Measurements from ENCODE around the gene ELOVL1. TPM values are rescaled to one million over a fixed set of nuclear protein-coding genes. Genes with fewer than 3 reads are reported as not detected.

Gene ELOVL1
- polyA plus RNA-seq, 1 donor = 68.7 TPM

DNA sequence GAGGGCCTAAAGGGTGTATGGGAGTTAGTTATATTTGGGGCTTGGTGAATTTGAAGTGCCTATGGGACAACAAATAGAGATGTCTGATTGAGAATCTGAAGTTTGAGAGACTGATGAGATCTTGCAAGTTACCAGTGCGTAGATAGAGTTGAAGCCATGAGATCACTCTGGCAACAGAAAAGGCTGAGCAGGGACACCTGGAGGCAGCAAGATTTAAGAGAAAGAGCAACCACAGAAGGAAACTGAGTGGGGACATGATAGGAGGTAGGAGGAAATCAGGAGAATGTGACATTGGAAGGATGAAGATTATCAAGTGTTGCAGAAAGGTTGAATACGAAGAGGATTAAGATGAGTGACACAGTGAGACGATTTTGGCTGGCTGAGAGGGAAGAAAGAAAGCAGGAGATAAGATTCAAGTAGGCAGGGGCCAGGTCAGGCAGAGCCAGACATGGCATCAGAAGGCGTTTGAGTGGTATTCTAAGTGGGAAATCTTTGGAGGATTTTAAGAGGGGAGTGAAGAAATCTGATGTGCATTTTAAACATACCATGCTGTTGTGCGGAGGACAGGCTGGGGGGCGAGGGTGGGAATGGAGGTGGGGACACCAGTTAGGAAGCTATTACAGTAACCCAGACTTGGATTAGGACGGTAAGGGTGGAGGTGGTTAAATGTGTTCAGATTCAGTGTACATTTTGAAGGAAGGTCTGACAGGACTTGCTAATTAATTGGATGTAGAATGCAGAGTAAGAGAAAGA lies 33.2 kb downstream of the ELOVL1 start:
- no peak overlapping the region for H3K27ac ChIP-seq (ENCODE audit: low read length)
- H3K36me3 ChIP-seq (ENCODE audit: control insufficient read depth, insufficient read depth, low read length) = no peaks in the 10 kb centered on the region
- peaks cover 6% of the 10 kb centered on the region for H3K4me1 ChIP-seq (ENCODE audit: control insufficient read depth, insufficient read depth, low read length)
- no peak for DNase-seq
- H3K4me3 ChIP-seq (ENCODE audit: low read length) = no peak overlapping the region
- WGBS (ENCODE audit: insufficient coverage, low lambda C conversion rate) = 89% methylated on average over 4 of the region's 7 CpGs
- H3K27me3 ChIP-seq (ENCODE audit: control insufficient read depth, insufficient read depth, low read length) = no peaks in the 10 kb centered on the region
- no peaks in the 10 kb centered on the region for H3K9me3 ChIP-seq (ENCODE audit: control insufficient read depth, low read depth, low read length)

DNA sequence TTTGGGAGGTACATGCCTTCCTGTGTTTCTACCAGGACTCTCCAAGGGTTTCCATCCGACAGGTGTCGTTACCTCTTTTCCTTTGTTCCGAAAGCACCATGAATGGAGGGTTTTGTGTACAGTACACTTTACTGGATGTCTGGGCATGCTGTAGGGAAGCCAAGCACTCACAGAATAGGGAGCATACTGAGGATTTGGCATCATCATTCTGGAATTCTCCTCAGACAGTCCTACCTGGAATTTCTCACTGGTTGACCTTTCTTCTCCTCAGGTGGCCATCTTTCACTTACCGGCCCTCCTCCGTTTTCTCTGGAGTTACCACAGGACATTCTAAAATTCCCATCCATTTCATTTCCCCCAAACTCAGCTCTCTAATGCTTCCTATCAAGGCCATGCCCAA lies 36.1 kb downstream of the ELOVL1 start:
- peaks cover 6% of the 10 kb centered on the region for H3K4me1 ChIP-seq (ENCODE audit: control insufficient read depth, insufficient read depth, low read length)
- H3K4me3 ChIP-seq (ENCODE audit: low read length) = no peak overlapping the region
- H3K36me3 ChIP-seq (ENCODE audit: control insufficient read depth, insufficient read depth, low read length) = no peaks in the 10 kb centered on the region
- H3K27ac ChIP-seq (ENCODE audit: low read length) = no peak overlapping the region
- DNase-seq = no peak
- H3K9me3 ChIP-seq (ENCODE audit: control insufficient read depth, low read depth, low read length) = no peaks in the 10 kb centered on the region
- 100% methylated on average over 1 of the region's 5 CpGs for WGBS (ENCODE audit: insufficient coverage, low lambda C conversion rate)
- H3K27me3 ChIP-seq (ENCODE audit: control insufficient read depth, insufficient read depth, low read length) = no peaks in the 10 kb centered on the region

DNA sequence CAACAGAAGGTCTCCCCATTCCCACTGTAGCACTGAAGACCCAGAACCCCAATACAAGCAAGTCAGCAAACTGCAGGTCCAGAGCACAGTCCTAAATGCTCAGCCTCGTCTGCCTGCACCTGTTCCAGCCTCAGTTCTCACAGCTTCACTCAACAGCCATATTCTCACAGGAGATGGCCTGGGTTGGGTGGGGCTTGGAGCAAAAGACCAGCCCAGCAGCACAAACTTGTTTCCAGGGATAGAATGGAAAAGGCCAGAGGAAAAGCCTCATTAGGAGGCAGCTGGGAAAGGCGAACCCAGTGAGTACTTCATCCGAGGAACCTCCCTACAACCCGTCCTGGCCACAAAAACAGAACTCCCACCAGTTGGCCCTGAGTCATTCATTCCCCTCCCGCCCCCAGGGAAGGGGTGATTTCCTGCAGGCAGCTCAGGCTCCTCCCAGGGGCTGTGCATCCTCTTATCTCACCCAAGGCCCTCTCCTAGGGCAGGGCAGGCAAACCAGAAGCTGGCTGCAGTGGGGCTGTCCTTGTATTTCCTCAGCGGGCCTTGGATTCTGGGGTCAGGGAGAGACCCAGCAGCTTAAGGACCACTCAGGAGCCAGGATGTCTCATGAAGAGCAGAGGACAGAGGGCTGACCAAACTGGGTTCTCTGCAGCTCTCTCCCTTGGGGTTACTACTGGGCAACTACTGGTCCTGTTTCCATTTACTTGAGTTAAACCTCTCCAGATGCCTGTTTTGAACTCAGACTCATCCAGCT lies 37.6 kb downstream of the ELOVL1 start:
- Histone ChIP-seq H3K4me3 (ENCODE audit: low read length) (no peak overlapping the region), H3K27ac (ENCODE audit: low read length) (no peak overlapping the region), H3K4me1 (ENCODE audit: control insufficient read depth, insufficient read depth, low read length) (peaks cover 6% of the 10 kb centered on the region), H3K36me3 (ENCODE audit: control insufficient read depth, insufficient read depth, low read length) (no peaks in the 10 kb centered on the region), H3K27me3 (ENCODE audit: control insufficient read depth, insufficient read depth, low read length) (no peaks in the 10 kb centered on the region), H3K9me3 (ENCODE audit: control insufficient read depth, low read depth, low read length) (peaks cover 6% of the 10 kb centered on the region)
- no CpG with 5 or more reads among the region's 6 CpGs for WGBS (ENCODE audit: insufficient coverage, low lambda C conversion rate)
- peak in 1 of 2 donors; percentile 52 for DNase-seq

DNA sequence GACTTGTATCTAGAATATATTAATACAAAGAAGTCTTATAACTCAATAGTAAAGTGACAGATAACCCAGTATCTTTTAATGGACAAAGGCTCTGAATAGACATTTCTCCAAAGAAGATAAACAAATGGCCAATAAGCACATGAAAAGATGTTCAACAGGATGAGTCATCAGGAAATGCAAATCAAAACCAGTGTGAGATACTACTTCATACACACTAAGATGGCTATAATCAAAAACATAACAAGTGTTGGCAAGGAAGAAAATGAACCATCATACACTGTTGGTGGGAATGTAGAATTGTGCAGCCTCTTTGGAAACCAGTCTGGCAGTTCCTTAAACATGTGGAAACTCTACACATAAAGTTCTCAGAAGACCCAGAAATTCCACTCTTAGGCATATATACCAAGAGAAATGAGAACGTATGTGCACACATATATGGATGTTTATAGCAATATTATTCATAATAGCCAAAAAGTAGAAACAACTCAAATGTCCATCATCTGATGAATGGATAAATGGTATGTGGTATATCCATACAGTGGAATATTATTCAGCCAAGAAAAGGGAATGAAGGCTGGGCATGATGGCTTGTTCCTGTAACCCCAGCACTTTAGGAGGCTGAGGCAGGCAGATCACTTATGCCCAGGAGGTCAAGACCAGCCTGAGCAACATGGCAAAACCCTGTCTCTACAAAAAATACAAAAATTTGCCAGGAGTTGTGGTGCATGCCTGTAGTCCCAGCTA lies 40.1 kb downstream of the ELOVL1 start:
- Histone ChIP-seq H3K36me3 (ENCODE audit: control insufficient read depth, insufficient read depth, low read length) (no peaks in the 10 kb centered on the region), H3K27me3 (ENCODE audit: control insufficient read depth, insufficient read depth, low read length) (no peaks in the 10 kb centered on the region), H3K4me1 (ENCODE audit: control insufficient read depth, insufficient read depth, low read length) (peaks cover 6% of the 10 kb centered on the region), H3K9me3 (ENCODE audit: control insufficient read depth, low read depth, low read length) (peaks cover 8% of the 10 kb centered on the region), H3K4me3 (ENCODE audit: low read length) (no peak overlapping the region), H3K27ac (ENCODE audit: low read length) (no peak overlapping the region)
- no peak for DNase-seq
- no CpG with 5 or more reads among the region's 1 CpG for WGBS (ENCODE audit: insufficient coverage, low lambda C conversion rate)

DNA sequence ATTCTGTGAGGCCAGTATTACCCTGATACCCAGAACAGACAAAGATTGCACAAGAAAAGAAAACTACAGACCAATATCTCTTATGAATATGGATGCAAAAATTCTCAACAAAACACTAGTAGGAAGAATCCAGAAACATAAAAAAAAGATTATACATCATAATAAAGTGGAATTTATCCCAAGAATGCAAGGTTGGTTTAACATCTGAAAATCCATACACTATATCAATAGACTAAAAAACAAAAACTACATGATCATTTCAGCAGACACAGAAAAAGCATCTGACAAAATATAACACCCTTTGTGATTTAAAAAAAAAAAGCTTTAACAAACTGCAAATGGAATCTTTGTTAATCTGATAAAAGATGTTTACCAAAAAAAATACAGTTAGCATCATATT lies 42.4 kb downstream of the ELOVL1 start:
- Histone ChIP-seq H3K27me3 (ENCODE audit: control insufficient read depth, insufficient read depth, low read length) (no peaks in the 10 kb centered on the region), H3K4me3 (ENCODE audit: low read length) (no peak overlapping the region), H3K9me3 (ENCODE audit: control insufficient read depth, low read depth, low read length) (peaks cover 8% of the 10 kb centered on the region), H3K27ac (ENCODE audit: low read length) (no peak overlapping the region), H3K4me1 (ENCODE audit: control insufficient read depth, insufficient read depth, low read length) (peaks cover 5% of the 10 kb centered on the region), H3K36me3 (ENCODE audit: control insufficient read depth, insufficient read depth, low read length) (no peaks in the 10 kb centered on the region)
- no peak for DNase-seq

DNA sequence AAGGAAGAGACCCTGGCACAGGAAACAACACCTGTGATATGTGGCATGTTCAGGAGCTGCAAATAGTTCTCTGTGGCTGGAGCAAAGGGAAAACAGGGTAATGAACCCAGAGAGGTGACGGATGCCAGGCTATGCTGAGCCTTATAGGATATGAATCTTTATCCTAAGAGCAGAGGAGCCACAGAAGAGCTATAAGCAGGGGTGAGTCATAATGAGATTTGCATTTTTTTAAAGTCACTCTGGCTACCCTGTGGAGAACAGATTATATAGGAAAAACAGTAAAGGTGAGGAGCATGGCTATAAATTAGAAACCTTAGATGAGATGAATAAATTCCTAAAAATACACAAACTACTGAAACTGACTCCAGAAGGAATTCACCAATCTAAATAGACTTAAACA lies 43.0 kb downstream of the ELOVL1 start:
- no CpG with 5 or more reads among the region's 1 CpG for WGBS (ENCODE audit: insufficient coverage, low lambda C conversion rate)
- H3K27me3 ChIP-seq (ENCODE audit: control insufficient read depth, insufficient read depth, low read length) = no peaks in the 10 kb centered on the region
- H3K9me3 ChIP-seq (ENCODE audit: control insufficient read depth, low read depth, low read length) = peaks cover 8% of the 10 kb centered on the region
- H3K4me1 ChIP-seq (ENCODE audit: control insufficient read depth, insufficient read depth, low read length) = no peaks in the 10 kb centered on the region
- no peak for DNase-seq
- no peak overlapping the region for H3K4me3 ChIP-seq (ENCODE audit: low read length)
- H3K27ac ChIP-seq (ENCODE audit: low read length) = no peak overlapping the region
- H3K36me3 ChIP-seq (ENCODE audit: control insufficient read depth, insufficient read depth, low read length) = no peaks in the 10 kb centered on the region

DNA sequence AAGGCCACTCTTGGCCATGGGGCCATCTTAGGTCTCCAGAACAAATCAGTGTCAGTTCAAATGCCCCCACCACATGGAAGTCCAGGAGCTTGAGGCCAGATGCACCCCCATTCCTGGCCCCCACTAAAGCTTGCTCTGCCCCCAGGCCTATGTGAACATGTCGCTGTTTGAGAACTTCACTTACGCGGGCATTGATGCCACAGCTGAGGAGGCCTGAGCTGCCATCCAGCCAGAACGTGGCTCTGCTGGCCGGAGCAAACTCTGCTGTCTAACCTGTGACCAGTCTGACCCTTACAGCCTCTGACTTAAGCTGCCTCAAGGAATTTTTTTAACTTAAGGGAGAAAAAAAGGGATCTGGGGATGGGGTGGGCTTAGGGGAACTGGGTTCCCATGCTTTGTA lies 45.3 kb downstream of the ELOVL1 start:
- Histone ChIP-seq H3K27me3 (ENCODE audit: control insufficient read depth, insufficient read depth, low read length) (no peaks in the 10 kb centered on the region), H3K4me1 (ENCODE audit: control insufficient read depth, insufficient read depth, low read length) (no peaks in the 10 kb centered on the region), H3K4me3 (ENCODE audit: low read length) (no peak overlapping the region), H3K9me3 (ENCODE audit: control insufficient read depth, low read depth, low read length) (peaks cover 8% of the 10 kb centered on the region), H3K36me3 (ENCODE audit: control insufficient read depth, insufficient read depth, low read length) (no peaks in the 10 kb centered on the region), H3K27ac (ENCODE audit: low read length) (no peak overlapping the region)
- no peak for DNase-seq
- WGBS (ENCODE audit: insufficient coverage, low lambda C conversion rate) = no CpG with 5 or more reads among the region's 5 CpGs

DNA sequence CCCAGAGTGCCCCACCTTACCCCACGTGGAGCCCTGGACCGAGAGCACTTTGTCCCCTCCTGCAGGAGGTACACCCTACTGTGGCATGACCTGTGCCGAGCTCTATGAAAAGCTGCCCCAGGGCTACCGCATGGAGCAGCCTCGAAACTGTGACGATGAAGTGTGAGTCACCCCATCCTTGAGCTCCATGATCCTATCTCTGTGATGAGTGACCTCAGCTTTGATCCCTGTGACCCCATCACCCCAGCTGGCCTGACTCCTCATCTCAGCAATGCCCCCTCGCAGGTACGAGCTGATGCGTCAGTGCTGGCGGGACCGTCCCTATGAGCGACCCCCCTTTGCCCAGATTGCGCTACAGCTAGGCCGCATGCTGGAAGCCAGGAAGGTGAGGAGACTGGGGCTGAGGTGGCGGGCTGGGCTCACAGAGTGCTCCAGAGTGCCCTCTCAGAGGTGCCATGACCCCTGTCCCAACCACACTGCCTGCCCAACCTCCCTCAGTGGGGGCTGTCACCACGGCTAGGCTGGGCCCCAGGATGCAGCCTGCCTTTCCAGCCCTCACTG lies 46.4 kb downstream of the ELOVL1 start:
- DNase-seq = no peak
- H3K4me1 ChIP-seq (ENCODE audit: control insufficient read depth, insufficient read depth, low read length) = no peaks in the 10 kb centered on the region
- WGBS (ENCODE audit: insufficient coverage, low lambda C conversion rate) = no CpG with 5 or more reads among the region's 16 CpGs

DNA sequence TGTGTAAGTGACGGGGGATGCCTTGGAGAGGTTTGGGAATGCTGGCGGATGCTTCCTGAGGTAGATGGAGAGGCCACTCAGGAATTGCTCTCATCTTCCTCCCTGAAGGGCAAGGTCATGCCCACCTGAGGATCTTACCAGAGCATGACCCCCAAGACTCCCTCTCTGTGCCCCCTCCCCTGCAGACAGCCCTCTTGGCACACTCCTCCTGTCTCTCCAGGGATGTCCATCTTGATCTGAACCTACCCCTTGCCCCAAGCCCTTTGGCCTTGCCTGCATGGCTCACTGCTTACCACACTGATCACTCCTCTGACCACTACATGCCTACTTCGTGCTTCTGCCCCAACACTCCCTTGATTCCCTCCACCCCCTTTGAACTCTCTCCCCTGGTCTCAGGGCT lies 48.0 kb downstream of the ELOVL1 start:
- Histone ChIP-seq H3K4me3 (ENCODE audit: low read length) (no peak overlapping the region), H3K27me3 (ENCODE audit: control insufficient read depth, insufficient read depth, low read length) (no peaks in the 10 kb centered on the region), H3K36me3 (ENCODE audit: control insufficient read depth, insufficient read depth, low read length) (no peaks in the 10 kb centered on the region), H3K9me3 (ENCODE audit: control insufficient read depth, low read depth, low read length) (no peaks in the 10 kb centered on the region), H3K4me1 (ENCODE audit: control insufficient read depth, insufficient read depth, low read length) (no peaks in the 10 kb centered on the region), H3K27ac (ENCODE audit: low read length) (no peak overlapping the region)
- no CpG with 5 or more reads among the region's 3 CpGs for WGBS (ENCODE audit: insufficient coverage, low lambda C conversion rate)
- DNase-seq = no peak

More for the DNA sequence above, 46.4 kb downstream of the ELOVL1 start:
- Histone ChIP-seq H3K9me3 (ENCODE audit: control insufficient read depth, low read depth, low read length) (peaks cover 8% of the 10 kb centered on the region), H3K4me3 (ENCODE audit: low read length) (no peak overlapping the region), H3K27me3 (ENCODE audit: control insufficient read depth, insufficient read depth, low read length) (no peaks in the 10 kb centered on the region), H3K27ac (ENCODE audit: low read length) (no peak overlapping the region), H3K36me3 (ENCODE audit: control insufficient read depth, insufficient read depth, low read length) (no peaks in the 10 kb centered on the region)

DNA sequence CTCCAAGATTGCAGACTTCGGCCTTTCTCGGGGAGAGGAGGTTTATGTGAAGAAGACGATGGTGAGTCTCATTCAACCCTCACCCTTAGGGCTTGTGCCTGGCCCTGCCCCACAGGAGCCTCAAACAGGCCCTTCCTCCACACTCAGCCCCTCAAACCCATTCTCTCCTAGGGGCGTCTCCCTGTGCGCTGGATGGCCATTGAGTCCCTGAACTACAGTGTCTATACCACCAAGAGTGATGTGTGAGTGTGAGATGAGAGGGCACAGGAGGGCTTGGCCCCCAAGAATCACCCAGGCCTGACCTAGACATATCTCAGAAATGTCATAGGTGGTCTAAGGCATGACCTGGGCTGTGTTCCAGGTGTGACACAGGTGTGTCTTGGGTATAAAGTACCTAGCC lies 48.5 kb downstream of the ELOVL1 start:
- Histone ChIP-seq H3K27me3 (ENCODE audit: control insufficient read depth, insufficient read depth, low read length) (no peaks in the 10 kb centered on the region), H3K9me3 (ENCODE audit: control insufficient read depth, low read depth, low read length) (no peaks in the 10 kb centered on the region), H3K4me3 (ENCODE audit: low read length) (no peak overlapping the region), H3K4me1 (ENCODE audit: control insufficient read depth, insufficient read depth, low read length) (no peaks in the 10 kb centered on the region), H3K36me3 (ENCODE audit: control insufficient read depth, insufficient read depth, low read length) (no peaks in the 10 kb centered on the region), H3K27ac (ENCODE audit: low read length) (no peak overlapping the region)
- whole genome bisulfite sequencing (ENCODE audit: insufficient coverage, low lambda C conversion rate) = no CpG with 5 or more reads among the region's 5 CpGs
- DNase-seq = no peak
